GM12874 (cell line): Measurements from ENCODE around the gene RRM1.

Experiments
- CTCF ChIP-seq: IDR thresholded peaks from 2 replicates; pipeline ENCODE4 v1.5.1; 2011; ENCODE audit warnings: low read depth, mild to moderate bottlenecking, control low read depth, low read length, moderate library complexity; ENCODE audit not compliant: insufficient read depth

The RRM1 gene

GRCh38 chr11:4167758-4168157 is 73.2 kb downstream of the RRM1 start:
- TF ChIP-seq CTCF, result no peak

GRCh38 chr11:4178813-4179662 is 84.4 kb downstream of the RRM1 start:
- no peak for TF ChIP-seq CTCF

- TF ChIP-seq CTCF, result no peak
These were observed 86.0 kb downstream of the RRM1 start for GRCh38 chr11:4180441-4181183.

- TF ChIP-seq CTCF, result peak; percentile 88
These were observed 87.5 kb downstream of the RRM1 start for GRCh38 chr11:4181782-4182721.

- TF ChIP-seq CTCF, result no peak
These were observed 88.9 kb downstream of the RRM1 start for GRCh38 chr11:4183410-4184057.

- no peak for TF ChIP-seq CTCF
These were observed 89.7 kb downstream of the RRM1 start for GRCh38 chr11:4184163-4184916.
